HepG2 (cell line): ENCODE data around the gene AFAP1L2.

Experiments used
- KDM4B ChIP-seq: sonication (generic); formaldehyde crosslinking; IDR thresholded peaks from 2 replicates; pipeline ENCODE4 v1.4.0; 2020; ENCODE audit warnings: missing genetic modification reagents
- NR2F6 ChIP-seq, 2 experiments: IDR thresholded peaks; 2 replicates each; pipeline ENCODE4 v1.6.1; 2016; ENCODE audit warnings: antibody characterized with exemption in 1 of 2, mild to moderate bottlenecking in 1 of 2
- POLR2A ChIP-seq, 2 experiments: IDR thresholded peaks; 2 replicates each; pipeline ENCODE4 v1.6.1; 2011; ENCODE audit warnings: low read depth in 2 of 2, low read length in 2 of 2, mild to moderate bottlenecking in 1 of 2, moderate library complexity in 1 of 2; ENCODE audit not compliant: insufficient read depth in 1 of 2
- REST ChIP-seq, 2 experiments: IDR thresholded peaks; 2 replicates each; pipeline ENCODE4 v1.6.1; 2011 to 2012; ENCODE audit warnings: low read length in 2 of 2, borderline replicate concordance in 1 of 2, low read depth in 1 of 2, mild to moderate bottlenecking in 1 of 2, moderate library complexity in 1 of 2
- ZNF460 ChIP-seq: sonication (generic); formaldehyde crosslinking; IDR thresholded peaks from 2 replicates; pipeline ENCODE4 v1.5.1; 2020; ENCODE audit warnings: missing genetic modification reagents, mild to moderate bottlenecking, borderline replicate concordance
- ZNF629 ChIP-seq: sonication (generic); formaldehyde crosslinking; conservative IDR thresholded peaks from 2 replicates; pipeline ENCODE4 v1.5.0; 2020; ENCODE audit warnings: missing genetic modification reagents

GRCh38 chr10:114376523-114376922 lies 27.8 kb downstream of the AFAP1L2 start:
- no peak for TF ChIP-seq ZNF629 (CRISPR knock-in tag)
- TF ChIP-seq POLR2A (IDR thresholded peaks at IDR 0.05; ENCODE audit: insufficient read depth in 1 of 2, low read depth in 2 of 2, low read length in 2 of 2) = no peak
- no peak for TF ChIP-seq KDM4B (CRISPR knock-in tag)
- TF ChIP-seq REST (IDR thresholded peaks at IDR 0.05; ENCODE audit: borderline replicate concordance in 1 of 2, low read depth in 1 of 2, low read length in 2 of 2) = no peak
- TF ChIP-seq NR2F6 (IDR thresholded peaks at IDR 0.05) = no peak
- TF ChIP-seq NR2F6 (CRISPR knock-in tag; IDR thresholded peaks at IDR 0.05) = no peak
- TF ChIP-seq ZNF460 (CRISPR knock-in tag) = no peak
